ENCODE measurements around the gene NDUFB6.

Gene NDUFB6

DNA sequence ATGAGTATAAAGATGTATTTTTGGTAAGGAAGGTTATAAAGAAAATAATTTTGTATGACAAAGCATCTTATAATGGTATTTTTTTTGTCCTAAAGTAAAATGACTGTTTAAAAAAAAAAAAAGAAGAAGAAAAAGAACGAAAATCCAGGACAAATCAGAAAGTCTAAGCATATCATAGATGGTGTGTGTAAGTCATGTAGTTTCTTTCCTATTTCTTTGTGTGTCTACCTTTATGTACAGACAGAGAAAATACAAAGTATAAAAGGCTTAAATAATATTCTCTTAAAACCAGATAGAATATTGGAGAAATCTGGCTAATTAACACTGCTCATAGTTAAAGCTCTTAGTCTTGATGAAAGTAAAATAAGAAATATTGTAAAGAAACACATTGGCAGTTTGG, 54.7 kb downstream of the NDUFB6 start:
- no peak for DNase-seq (ENCODE audit: low read depth)

DNA sequence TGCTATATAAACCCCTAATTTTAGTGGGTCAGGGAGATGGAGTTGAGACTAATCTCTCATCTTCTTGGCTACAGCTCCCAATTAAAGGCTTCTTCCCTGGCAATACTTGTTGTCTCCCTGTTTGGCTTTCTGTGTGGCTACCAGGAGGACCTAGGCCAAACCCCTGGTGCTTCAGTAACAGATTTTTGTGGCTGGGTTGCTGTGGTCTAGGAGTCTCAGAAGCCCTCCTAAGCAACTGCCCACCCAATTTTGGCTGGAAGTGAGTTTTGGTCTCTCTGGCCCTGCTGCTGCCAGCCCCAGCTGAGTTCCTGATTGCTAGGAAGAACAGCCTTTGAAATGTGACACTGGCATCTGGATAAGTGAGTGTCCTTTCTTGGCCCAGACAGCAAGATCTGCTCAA, 56.7 kb downstream of the NDUFB6 start:
- DNase-seq (ENCODE audit: low read depth), result no peak

DNA sequence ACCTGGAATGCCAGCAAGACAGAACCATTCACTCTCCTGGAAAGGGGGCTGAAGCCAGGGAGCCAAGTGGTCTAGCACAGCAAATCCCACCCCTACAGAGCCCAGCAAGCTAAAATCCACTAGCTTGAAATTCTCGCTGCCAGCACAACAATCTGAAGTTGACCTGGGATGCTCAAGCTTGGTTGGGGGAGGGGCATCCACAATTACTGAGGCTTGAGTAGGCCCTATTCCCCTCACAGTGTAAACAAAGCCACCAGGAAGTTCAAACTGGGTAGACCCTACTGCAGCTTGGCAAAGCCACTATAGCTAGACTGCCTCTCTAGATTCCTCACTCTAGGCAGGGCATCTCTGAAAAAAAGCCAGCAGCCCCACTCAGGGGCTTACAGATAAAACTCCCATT, 64.2 kb downstream of the NDUFB6 start:
- no peak for DNase-seq (ENCODE audit: low read depth)

DNA sequence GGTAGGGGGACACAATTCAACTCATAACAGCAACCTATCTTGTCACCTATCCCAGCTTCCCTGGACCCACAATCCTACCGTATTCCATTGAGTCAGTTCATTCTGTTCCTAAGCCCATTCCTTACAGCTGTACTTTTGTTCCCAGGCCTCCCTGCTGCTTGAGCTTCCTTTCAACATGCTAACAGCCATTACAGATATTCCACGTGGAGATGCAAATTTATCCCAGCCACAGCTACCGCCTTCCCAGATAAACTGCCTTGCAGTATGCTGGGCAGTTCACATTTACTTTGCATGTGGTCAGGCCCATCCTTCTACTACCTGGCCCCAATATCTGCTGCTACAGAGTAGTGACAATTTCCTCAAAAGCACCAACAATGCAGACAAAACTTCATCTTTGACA, 70.0 kb downstream of the NDUFB6 start:
- no peak for DNase-seq (ENCODE audit: low read depth)
